MM.1S (cell line): ENCODE measurements around the gene MCCC2.

ENCODE experiments used
- EZH2 ChIP-seq: fragments of 300-600 bp; sonication (generic); optimal IDR thresholded peaks from 2 replicates; pipeline ENCODE3; 2017; ENCODE audit warnings: low read depth, mild to moderate bottlenecking, antibody characterized with exemption, low read length, mixed read lengths
- EZH2phosphoT487 ChIP-seq: fragments of 300-600 bp; sonication (generic); IDR thresholded peaks from 2 replicates; pipeline ENCODE4 v1.6.1; 2018; ENCODE audit warnings: antibody characterized with exemption, low read length
- TF ChIP-seq, protein P1 (sequence below): fragments of 300-600 bp; sonication (generic); IDR thresholded peaks from 2 replicates; pipeline ENCODE4 v1.5.1; 2016; ENCODE audit warnings: antibody characterized with exemption, low read length, mixed read lengths

DNA sequence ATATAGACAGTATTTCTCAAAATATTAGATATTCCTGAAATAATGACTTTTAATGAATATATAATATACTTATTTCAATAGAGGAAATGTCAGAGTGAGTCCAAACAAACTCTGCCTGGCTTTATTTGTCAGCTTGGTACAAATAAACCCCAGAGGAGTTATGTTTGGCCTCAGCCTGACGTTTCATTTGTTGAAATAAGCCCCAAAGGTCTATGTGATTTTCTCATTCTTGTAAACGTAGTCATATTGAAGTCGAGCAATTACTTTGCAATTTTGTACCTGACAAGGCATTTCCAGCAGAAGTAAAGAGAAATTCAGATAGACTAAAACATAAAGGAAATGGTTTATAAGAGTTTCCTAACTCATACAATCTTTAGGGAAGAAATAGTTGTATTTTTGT, 57.9 kb downstream of the MCCC2 start:
- TF ChIP-seq, protein P1, sequence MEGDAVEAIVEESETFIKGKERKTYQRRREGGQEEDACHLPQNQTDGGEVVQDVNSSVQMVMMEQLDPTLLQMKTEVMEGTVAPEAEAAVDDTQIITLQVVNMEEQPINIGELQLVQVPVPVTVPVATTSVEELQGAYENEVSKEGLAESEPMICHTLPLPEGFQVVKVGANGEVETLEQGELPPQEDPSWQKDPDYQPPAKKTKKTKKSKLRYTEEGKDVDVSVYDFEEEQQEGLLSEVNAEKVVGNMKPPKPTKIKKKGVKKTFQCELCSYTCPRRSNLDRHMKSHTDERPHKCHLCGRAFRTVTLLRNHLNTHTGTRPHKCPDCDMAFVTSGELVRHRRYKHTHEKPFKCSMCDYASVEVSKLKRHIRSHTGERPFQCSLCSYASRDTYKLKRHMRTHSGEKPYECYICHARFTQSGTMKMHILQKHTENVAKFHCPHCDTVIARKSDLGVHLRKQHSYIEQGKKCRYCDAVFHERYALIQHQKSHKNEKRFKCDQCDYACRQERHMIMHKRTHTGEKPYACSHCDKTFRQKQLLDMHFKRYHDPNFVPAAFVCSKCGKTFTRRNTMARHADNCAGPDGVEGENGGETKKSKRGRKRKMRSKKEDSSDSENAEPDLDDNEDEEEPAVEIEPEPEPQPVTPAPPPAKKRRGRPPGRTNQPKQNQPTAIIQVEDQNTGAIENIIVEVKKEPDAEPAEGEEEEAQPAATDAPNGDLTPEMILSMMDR: no peak
- TF ChIP-seq EZH2: no peak
- TF ChIP-seq EZH2phosphoT487: no peak
